T-helper 2 cell treated with Interferon-gamma antibody and Interleukin-4, amounts not matched to agents 5 μg/mL and 100 μg/mL, for 36 hours (primary cell): ENCODE results near the gene SESN2.

Experiments used
- DNase-seq: peaks from one replicate; pipeline ENCODE4 v3.0.0; 2021; ENCODE audit warnings: low spot score
- H3K27ac Mint-ChIP-seq: one replicate; pipeline ENCODE4 v1.8.0; 2021; ENCODE audit warnings: mild to moderate bottlenecking, mixed read lengths
- H3K27me3 Mint-ChIP-seq: one replicate; pipeline ENCODE4 v1.8.0; 2021; ENCODE audit warnings: low read depth, mixed read lengths
- H3K36me3 Mint-ChIP-seq: one replicate; pipeline ENCODE4 v1.8.0; 2021; ENCODE audit warnings: low read depth, mixed read lengths
- H3K4me1 Mint-ChIP-seq: one replicate; pipeline ENCODE4 v1.8.0; 2021; ENCODE audit warnings: low read depth, mixed read lengths
- H3K4me3 Mint-ChIP-seq: one replicate; pipeline ENCODE4 v1.8.0; 2022; ENCODE audit warnings: mild to moderate bottlenecking, moderate library complexity, mixed read lengths
- H3K9me3 Mint-ChIP-seq: one replicate; pipeline ENCODE4 v1.8.0; 2021; ENCODE audit warnings: mixed read lengths

The SESN2 gene

DNA sequence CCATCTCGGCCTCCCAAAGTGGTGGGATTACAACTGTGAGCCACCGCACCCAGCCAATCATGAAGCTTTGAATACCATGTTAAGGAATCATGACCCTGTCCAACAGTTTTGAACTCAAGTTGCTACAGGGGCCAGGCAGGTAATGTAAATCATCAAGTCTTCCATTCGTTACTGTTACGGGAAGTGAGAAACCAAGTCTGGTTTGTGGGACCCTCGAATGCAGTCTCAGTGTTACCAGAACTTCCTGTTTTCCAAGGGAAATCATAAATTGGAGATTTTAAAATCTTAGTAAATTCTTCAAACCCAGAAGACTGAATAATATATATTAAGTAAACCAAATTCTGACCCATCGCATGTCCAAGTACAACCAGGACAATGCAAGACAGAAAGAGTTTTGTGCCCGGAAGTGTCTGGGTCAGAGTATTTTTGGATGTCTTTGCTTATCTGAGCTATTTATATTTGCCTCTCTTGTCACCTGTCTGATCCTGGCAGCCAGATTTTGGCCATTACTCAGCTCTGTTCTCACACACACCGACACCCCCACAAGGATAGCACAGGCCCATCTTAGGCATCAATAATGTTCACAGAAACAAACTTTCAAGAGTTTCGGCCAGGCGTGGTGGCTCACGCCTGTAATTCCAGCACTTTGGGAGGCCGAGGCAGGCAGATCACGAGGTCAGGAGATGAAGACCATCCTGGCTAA, 14.6 kb upstream of the SESN2 start:
- H3K27me3 Mint-ChIP-seq: no peaks in the 10 kb centered on the region
- no peaks in the 10 kb centered on the region for H3K9me3 Mint-ChIP-seq
- H3K27ac Mint-ChIP-seq: peak overlapping the region; percentile 69
- H3K4me3 Mint-ChIP-seq: peak overlapping the region; percentile 44
- peaks cover 46% of the 10 kb centered on the region for H3K4me1 Mint-ChIP-seq
- DNase-seq: no peak
- no peaks in the 10 kb centered on the region for H3K36me3 Mint-ChIP-seq

DNA sequence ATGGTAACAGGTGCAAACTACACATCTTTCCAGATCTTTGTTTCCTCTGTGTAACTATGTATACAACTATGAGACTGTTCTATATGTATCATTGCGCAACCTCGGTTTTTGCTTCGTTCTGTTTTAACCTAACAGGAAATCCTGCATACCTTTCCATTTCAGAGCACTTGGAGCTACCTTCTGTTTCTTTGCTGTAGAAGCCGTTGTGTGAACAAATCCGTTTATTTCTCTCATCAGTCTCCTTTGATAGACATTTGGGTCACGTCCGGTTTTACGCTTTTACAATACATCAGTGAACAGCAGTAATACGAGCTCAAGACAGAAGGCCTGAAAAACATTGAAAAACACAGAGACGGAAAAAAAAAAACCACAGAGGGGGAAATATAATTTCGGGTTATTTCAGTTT, 12.9 kb upstream of the SESN2 start:
- DNase-seq: no peak
- H3K4me3 Mint-ChIP-seq: peak overlapping the region; percentile 84
- H3K36me3 Mint-ChIP-seq: no peaks in the 10 kb centered on the region
- H3K27ac Mint-ChIP-seq: peak overlapping the region; percentile 92
- H3K9me3 Mint-ChIP-seq: no peaks in the 10 kb centered on the region
- peaks cover 49% of the 10 kb centered on the region for H3K4me1 Mint-ChIP-seq
- H3K27me3 Mint-ChIP-seq: no peaks in the 10 kb centered on the region

DNA sequence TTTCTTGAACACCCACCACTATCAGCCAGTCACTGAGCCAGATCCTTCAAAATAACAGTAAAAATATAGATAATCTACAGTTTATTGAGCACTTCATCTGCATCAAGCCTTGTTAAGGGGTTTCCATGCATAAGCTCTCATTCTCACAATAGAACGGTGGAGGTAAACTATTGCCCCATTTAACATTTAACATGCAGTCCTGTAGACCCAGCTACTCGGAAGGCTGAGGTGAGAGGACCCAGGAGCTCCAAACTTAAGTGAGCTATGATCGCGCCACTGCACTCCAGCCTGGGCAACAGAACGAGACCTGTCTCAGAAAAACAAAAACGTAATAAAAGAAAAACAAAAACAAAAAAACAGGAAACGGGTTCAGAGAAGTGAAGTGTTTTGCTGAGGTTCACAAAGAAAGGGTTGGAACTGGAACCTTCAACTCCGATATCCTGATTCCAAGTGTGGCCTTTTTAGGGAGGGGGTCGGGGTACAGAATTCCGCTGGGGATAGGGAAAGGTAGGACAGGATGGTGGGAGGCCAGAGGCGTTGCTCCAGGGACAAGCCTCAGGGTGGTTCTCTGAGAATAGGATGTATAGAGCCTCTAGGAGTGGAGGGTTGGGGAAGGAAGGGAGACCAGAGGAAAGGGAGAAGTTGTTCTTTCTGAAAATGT, 11.6 kb upstream of the SESN2 start:
- Mint-ChIP-seq H3K36me3 (no peaks in the 10 kb centered on the region), H3K9me3 (no peaks in the 10 kb centered on the region), H3K27me3 (no peaks in the 10 kb centered on the region), H3K27ac (peak overlapping the region; percentile 92), H3K4me1 (peaks cover 47% of the 10 kb centered on the region), H3K4me3 (peak overlapping the region; percentile 84)
- no peak for DNase-seq

DNA sequence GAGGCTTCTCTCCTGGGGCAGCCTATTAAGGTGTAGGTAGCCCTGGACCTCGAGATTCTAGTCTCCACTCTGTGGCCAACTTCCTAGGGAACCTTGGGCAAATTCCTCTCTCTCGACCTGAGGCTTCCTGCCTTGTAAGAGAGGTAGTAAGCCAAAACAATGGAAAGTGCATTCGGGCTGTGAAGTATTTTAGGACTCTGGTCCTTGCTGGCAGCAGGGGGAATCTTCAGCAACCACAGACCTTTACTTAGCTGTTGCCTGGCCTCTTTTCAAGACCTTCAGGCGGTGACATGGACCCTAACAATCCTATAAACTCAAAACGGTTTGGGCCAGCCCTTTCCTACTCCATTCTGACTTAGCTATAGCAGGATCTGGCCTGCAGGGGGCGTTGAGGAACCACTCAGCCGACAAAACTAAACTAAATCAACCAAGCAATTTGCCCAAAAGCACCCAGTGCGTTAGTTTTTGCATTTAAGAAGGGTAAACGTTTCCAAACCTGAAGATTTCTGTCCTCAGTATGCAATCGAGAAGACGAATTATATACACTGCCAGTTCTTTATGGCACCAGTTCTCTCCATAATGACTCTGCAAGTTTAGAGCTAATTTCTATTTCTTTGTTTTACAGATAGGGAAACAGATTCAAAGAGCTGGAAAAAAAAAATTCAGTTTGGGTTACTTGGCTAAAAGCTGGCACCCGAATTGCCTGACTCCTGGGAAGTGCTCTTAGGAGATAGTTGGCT, 10.9 kb upstream of the SESN2 start:
- DNase-seq: peak; percentile 77
- no peaks in the 10 kb centered on the region for H3K9me3 Mint-ChIP-seq
- peak overlapping the region; percentile 92 for H3K27ac Mint-ChIP-seq
- no peaks in the 10 kb centered on the region for H3K36me3 Mint-ChIP-seq
- H3K4me3 Mint-ChIP-seq: peak overlapping the region; percentile 84
- H3K27me3 Mint-ChIP-seq: no peaks in the 10 kb centered on the region
- peaks cover 43% of the 10 kb centered on the region for H3K4me1 Mint-ChIP-seq

DNA sequence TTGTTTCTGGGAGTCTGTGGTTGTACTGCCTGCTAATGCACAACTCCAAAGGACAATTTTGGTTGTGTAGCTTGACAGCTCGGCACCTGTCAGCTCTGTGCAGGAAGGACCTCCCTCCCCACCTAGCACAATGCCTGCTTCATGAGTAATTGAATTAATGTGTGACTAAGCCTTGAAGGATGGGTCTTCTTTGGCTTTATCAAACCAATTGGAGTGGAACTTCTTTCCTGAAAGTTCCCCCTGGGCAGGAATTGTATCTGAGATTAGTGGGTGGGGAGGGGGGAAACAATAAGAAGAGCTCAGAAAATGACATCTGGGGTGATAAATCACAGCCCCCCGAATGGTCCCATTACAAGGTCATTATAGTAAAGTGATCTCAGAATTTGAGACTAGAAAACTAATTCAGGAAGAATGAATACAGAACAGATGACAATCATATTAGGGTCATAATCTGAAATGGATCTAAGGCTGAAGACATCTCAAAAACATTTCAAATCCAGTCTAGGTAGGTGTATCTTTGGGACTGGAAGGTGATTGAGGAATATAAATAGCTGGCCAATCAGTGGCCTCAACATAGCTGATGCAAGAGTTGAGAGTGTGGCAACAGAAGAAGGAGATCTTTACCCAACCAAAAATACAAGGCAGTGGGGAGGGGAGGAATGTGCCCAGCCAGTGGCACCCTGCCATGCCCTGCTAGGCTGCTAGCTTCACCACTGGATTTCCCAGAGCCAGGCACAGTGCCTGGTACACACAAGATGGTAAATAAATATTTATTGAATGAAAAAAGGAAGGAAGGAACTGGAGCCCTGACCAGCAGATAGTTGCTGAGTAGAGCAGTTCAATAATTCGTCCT, 10.1 kb upstream of the SESN2 start:
- peak overlapping the region; percentile 92 for H3K27ac Mint-ChIP-seq
- H3K9me3 Mint-ChIP-seq: no peaks in the 10 kb centered on the region
- H3K4me1 Mint-ChIP-seq: peaks cover 38% of the 10 kb centered on the region
- H3K36me3 Mint-ChIP-seq: no peaks in the 10 kb centered on the region
- peak overlapping the region; percentile 84 for H3K4me3 Mint-ChIP-seq
- no peak for DNase-seq
- H3K27me3 Mint-ChIP-seq: peaks cover 2% of the 10 kb centered on the region

DNA sequence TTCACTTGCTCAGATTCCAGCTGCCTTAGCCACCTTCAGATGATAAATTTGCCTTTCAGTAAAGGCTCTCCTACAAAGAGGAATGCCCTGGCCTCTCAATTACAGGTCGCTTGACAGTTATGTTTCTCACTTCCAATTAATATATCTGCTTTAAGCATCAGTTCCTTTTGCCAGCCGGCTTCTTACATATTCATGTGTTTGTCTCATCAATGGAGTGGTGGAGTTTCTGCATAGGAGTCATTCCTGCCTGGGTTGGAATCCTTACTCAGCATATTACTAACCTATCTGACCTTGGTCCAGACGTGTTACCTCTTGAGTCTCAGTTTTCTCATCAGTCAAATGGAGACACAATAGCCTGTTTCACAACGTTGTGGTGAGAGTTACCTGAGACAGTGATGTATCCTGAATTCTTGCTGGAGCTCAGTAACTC, 9.4 kb upstream of the SESN2 start:
- no peak overlapping the region for H3K27ac Mint-ChIP-seq
- no peaks in the 10 kb centered on the region for H3K36me3 Mint-ChIP-seq

DNA sequence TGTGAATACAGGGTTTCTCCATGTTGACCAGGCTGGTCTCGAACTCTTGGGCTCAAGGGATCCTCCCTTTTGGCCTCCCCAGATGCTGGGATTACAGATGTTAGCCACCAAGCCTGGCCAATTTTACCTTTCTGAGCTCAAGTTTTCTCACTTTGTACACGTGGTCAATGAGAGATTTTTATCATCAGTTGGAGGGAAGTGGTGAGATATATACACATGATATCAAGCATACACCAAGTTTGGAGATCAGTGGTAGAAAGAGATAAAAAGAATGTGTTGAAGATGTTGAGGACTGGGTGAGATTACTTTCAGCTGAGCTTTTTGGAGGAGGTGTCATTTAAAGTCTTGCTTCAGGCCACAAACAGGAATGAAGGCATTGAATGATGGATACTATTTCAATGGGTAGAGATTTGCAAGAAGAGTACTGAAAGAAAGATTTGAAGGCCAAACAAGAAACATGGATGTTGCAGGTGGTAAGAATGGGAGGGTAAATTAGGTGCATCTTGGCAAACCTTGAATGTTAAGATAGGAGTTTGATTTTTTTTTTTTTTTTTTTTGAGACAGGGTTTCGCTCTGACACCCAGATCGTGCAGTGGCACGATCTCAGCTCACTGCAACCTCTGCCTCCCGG, 3.0 kb upstream of the SESN2 start:
- Mint-ChIP-seq H3K9me3 (no peaks in the 10 kb centered on the region), H3K27ac (peak overlapping the region; percentile 90), H3K4me3 (peak overlapping the region; percentile 77), H3K36me3 (no peaks in the 10 kb centered on the region), H3K4me1 (peaks cover 38% of the 10 kb centered on the region), H3K27me3 (peaks cover 10% of the 10 kb centered on the region)
- DNase-seq: no peak

More for the DNA sequence above, 9.4 kb upstream of the SESN2 start:
- no peaks in the 10 kb centered on the region for H3K9me3 Mint-ChIP-seq
- H3K27me3 Mint-ChIP-seq: peaks cover 4% of the 10 kb centered on the region
- H3K4me3 Mint-ChIP-seq: peak overlapping the region; percentile 21
- no peak for DNase-seq
- H3K4me1 Mint-ChIP-seq: peaks cover 34% of the 10 kb centered on the region

DNA sequence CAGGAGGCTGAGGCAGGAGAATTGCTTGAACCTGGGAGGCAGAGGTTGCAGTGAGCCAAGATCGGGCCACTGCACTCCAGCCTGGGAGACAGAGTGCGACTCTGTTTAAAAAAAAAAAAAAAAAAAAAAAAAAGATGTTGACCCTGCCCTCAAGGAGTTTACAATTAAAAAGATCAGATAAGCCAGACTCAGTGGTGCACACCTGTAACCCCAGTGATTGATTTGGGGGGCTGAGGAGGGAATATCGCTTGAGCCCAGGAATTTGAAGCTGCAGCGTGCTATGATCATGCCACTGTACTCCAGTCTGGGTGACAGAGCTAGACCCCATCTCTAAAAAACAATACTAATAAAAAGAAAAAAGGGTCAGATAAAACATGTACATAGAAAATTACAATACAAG, 1.6 kb upstream of the SESN2 start:
- Mint-ChIP-seq H3K27me3 (peaks cover 11% of the 10 kb centered on the region), H3K36me3 (no peaks in the 10 kb centered on the region), H3K9me3 (no peaks in the 10 kb centered on the region), H3K27ac (peak overlapping the region; percentile 89), H3K4me3 (peak overlapping the region; percentile 78), H3K4me1 (peaks cover 41% of the 10 kb centered on the region)
- DNase-seq: no peak

DNA sequence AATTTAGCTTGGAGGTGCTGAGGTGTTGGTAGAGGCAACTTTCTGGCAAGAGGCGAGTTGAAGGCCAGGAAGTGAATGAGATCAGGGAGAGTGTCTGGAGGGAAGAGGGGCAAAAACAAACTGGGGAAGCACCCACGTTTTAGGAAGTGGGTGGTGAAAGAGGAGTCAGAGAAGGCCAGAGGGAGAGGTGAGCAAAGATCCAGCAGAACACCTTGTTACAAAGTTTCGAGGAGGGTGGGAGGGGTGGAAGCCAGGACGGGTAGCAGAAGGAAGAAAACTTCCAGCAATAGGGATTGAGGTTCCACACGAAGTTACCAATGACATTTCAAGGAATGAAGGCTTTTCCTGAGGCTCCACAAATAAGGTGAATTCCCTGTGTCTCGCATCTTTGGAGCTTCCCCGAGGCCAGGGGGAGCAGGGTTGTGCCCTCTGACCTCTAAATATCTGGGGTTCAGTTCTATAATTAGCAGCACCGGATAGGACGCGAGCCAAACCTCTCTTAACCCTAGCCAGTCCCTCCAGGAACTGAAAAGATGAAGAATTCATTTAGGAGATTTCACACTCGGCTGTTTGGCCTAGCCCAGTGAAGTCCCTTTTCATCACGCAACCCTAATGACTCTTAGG, 578 bp upstream of the SESN2 start:
- no peak for DNase-seq
- H3K27ac Mint-ChIP-seq: peak overlapping the region; percentile 89
- H3K4me1 Mint-ChIP-seq: peaks cover 45% of the 10 kb centered on the region
- no peaks in the 10 kb centered on the region for H3K9me3 Mint-ChIP-seq
- peak overlapping the region; percentile 78 for H3K4me3 Mint-ChIP-seq
- H3K27me3 Mint-ChIP-seq: peaks cover 11% of the 10 kb centered on the region
- H3K36me3 Mint-ChIP-seq: peaks cover 4% of the 10 kb centered on the region

DNA sequence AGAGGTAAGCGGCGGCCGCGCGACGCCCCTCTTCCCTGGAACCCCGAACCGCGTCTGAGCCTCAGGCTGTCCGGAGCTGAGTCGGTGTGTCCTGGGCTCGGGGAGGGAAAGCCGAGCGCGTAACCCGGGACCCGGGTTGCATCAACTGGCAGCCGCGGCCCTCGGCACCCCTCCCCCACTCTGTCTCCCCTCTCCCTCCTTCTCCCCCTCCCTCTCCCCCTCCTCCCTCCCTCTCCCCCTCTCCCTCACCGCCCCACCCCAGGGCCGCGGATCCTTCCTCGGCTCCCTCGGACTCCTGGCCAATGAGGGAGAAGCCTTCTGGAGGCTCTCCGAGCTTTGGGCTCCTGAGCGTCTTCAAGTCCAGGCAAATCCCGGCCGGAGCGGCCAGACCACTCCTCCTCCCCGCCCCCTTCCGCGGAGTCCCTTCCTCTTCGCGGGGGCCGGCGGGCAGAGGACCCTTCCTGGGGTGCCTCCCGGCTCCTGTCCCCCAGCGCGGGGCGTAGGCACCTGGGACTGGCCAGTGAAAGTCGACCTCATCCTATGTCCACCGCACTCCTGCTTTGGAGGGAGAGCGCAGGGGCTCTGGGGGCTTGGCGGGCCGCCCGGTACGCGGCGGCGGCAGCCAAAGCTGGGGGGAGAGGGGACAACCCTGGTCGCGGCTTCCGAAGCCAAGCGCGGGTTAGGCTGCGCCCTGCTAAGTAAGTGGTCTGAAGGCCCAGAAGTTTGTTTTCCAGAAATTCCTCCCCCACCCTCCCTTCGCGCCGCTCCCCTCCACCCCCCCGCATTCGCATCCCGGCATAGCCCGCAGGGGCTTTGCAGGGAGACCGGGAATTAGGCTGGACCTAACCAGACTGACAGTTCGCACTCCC, 850 bp downstream of the SESN2 start:
- Mint-ChIP-seq H3K27me3 (peaks cover 5% of the 10 kb centered on the region), H3K27ac (no peak overlapping the region), H3K4me1 (peaks cover 43% of the 10 kb centered on the region)

DNA sequence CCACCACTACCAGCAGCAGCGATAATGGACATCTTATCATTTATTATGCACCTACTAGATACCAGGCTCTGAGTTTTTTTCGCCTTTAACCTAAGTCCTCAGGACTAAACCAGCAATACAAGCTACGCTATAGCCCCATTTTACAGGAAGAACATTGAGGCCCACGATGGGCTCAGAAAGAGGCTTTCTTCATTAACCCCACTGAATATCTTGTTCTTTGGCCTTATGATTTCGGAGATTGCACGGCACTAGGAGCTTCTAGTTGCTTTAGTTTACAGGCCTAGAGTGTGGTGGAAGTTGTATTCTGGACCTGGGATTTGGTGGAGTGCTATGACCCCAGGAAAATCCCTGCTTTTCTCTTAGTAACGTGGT, 1.5 kb downstream of the SESN2 start:
- no peak for DNase-seq
- peaks cover 4% of the 10 kb centered on the region for H3K36me3 Mint-ChIP-seq
- no peak overlapping the region for H3K27ac Mint-ChIP-seq
- no peaks in the 10 kb centered on the region for H3K9me3 Mint-ChIP-seq
- H3K4me1 Mint-ChIP-seq: peaks cover 37% of the 10 kb centered on the region
- peak overlapping the region; percentile 84 for H3K4me3 Mint-ChIP-seq
- H3K27me3 Mint-ChIP-seq: peaks cover 4% of the 10 kb centered on the region

More for the DNA sequence above, 850 bp downstream of the SESN2 start:
- Mint-ChIP-seq H3K4me3 (peak overlapping the region; percentile 84), H3K9me3 (no peaks in the 10 kb centered on the region), H3K36me3 (peaks cover 4% of the 10 kb centered on the region)
- no peak for DNase-seq

DNA sequence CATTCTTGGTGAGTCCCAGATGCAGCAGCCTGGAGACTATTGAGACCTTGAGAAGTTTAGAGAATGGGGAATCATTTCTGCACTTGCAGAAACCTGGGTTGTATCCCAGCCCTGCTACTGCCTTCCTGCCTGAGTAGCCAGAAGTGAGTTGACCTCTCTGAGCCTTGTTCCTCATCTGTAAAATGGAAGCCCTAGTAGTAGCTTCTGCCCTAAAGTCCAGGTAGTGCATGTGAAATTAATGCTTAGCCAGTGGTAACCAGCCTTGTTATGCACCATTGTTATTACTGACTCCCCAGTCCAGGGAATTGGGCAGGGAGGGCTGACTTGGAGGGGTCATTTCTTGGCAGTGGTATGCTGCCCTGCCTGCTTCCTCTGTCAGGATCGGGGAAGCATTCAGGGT, 5.6 kb downstream of the SESN2 start:
- peaks cover 4% of the 10 kb centered on the region for H3K27me3 Mint-ChIP-seq
- H3K9me3 Mint-ChIP-seq: no peaks in the 10 kb centered on the region
- no peak for DNase-seq
- H3K27ac Mint-ChIP-seq: no peak overlapping the region
- H3K4me1 Mint-ChIP-seq: peaks cover 16% of the 10 kb centered on the region
- peaks cover 4% of the 10 kb centered on the region for H3K36me3 Mint-ChIP-seq
- H3K4me3 Mint-ChIP-seq: no peak overlapping the region
